Stomach smooth muscle (tissue), 2 donors: ENCODE data around the gene BCL2L11.

ENCODE experiments used
- H3K27ac ChIP-seq: one replicate; pipeline ENCODE4 v1.7.0; 2013; ENCODE audit warnings: mild to moderate bottlenecking, low read length, inconsistent platforms
- H3K27me3 ChIP-seq, 2 donors: one replicate each; pipeline ENCODE4 v1.7.0; 2013; ENCODE audit warnings: low read length in 2 of 2; ENCODE audit not compliant: insufficient read depth in 2 of 2, control insufficient read depth in 1 of 2
- H3K36me3 ChIP-seq, 2 donors: one replicate each; pipeline ENCODE4 v1.7.0; 2013; ENCODE audit warnings: low read length in 2 of 2; ENCODE audit not compliant: control insufficient read depth in 2 of 2, insufficient read depth in 2 of 2
- H3K4me1 ChIP-seq: one replicate; pipeline ENCODE4 v1.7.0; 2013; ENCODE audit warnings: low read length; ENCODE audit not compliant: control insufficient read depth, insufficient read depth
- H3K4me3 ChIP-seq, 2 donors: one replicate each; pipeline ENCODE4 v1.7.0; 2013; ENCODE audit warnings: low read length in 2 of 2
- H3K9ac ChIP-seq, 2 donors: one replicate each; pipeline ENCODE4 v1.7.0; 2013; ENCODE audit warnings: low read length in 2 of 2, mild to moderate bottlenecking in 1 of 2
- H3K9me3 ChIP-seq, 2 donors: one replicate each; pipeline ENCODE4 v1.7.0; 2013; ENCODE audit warnings: low read length in 2 of 2; ENCODE audit not compliant: control insufficient read depth in 2 of 2
- donor health status: healthy.
- donor health status: Pancreatic carcinoma.

Gene BCL2L11

DNA sequence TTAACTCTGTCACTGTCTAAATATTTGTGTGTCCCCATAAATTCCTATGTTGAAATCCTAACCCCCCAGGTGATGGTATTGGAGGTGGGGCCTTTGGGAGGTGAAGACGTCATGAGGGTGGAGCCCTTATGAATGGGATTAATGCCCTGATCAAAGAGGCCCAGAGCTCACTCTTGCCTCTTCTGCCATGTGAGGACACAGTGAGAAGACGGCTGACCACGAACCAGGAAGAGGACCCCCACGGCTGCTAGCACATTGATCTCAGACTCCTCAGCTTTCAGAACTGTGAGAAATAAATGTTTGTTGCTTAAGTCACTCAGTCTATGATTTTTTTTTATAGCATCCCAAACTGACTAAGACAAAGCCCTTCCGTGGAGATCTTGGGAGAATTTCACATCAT is 71.2 kb downstream of the BCL2L11 start:
- Histone ChIP-seq H3K9me3 (no peaks in the 10 kb centered on the region), H3K36me3 (no peaks in the 10 kb centered on the region), H3K4me3 (no peak overlapping the region), H3K27ac (no peak overlapping the region), H3K4me1 (no peaks in the 10 kb centered on the region), H3K27me3 (no peaks in the 10 kb centered on the region), H3K9ac (no peak overlapping the region)

DNA sequence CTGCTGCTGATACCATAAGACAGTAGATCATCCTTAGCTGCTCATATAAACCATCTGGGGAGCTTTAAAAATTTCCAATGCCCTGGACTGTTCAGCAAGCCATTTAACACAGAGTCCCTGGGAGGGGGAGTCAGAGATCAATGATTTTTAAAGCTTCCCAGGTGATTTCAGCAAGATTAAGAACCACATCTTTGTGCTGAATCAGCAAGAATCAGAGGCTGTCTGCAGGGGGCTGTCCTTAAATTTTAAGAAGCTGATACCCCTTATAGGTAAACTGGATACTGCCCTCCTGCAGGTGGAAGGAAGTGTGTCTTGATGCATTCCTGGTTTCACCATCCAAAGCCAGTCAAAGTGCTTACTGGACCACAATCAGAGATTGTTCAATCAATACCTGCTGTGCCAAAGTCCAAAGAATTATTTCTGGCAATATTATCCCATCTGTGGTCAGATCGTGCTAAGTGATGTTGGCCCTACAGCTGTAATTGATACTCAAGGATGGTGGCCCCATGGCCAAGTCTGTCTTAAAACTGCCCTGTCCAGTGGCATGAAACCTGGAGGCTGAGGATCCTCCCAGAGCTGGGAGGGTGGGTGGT is 72.2 kb downstream of the BCL2L11 start:
- no peak overlapping the region for H3K9ac ChIP-seq
- H3K9me3 ChIP-seq, result no peaks in the 10 kb centered on the region
- no peak overlapping the region for H3K4me3 ChIP-seq
- no peaks in the 10 kb centered on the region for H3K27me3 ChIP-seq
- no peaks in the 10 kb centered on the region for H3K4me1 ChIP-seq
- no peaks in the 10 kb centered on the region for H3K36me3 ChIP-seq
- H3K27ac ChIP-seq, result no peak overlapping the region

DNA sequence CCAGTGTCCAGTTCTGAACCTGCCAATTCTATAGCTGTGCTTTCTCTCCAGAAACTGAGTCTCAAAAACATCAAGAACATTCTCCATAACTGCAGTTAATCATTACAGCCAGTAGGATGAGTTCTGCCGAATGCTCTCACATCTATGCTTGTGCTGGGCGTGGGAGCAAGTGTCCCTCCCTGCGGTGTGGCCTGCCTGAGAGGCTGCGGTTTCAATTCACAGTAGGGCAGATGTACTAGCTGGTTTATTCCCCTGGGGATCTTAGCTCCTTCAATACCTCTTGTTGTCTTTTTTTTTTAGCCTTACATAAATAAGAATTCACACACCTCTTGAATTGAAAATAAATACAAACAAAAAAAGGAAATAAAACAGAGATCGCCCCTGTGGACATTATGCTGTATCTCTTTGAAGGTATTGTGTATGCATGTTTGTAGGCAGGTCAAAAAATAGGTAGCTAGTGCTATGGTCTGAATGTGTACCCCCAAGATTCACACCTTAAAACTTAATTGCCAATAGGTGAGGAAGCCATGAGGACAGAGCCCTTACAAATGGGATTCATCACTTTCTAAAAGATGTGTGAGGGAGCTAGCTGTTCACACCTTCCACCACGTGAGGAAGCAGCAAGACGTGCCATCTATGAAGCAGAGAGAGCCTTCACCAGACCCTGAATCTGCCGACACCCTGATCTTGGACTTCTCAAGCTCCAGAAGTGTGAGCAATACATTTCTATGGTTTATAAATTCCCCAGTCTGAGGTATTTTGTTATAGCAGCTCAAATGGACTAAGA is 74.3 kb downstream of the BCL2L11 start:
- Histone ChIP-seq H3K9me3 (no peaks in the 10 kb centered on the region), H3K4me1 (no peaks in the 10 kb centered on the region), H3K9ac (no peak overlapping the region), H3K4me3 (no peak overlapping the region), H3K27ac (no peak overlapping the region), H3K36me3 (no peaks in the 10 kb centered on the region), H3K27me3 (no peaks in the 10 kb centered on the region)

DNA sequence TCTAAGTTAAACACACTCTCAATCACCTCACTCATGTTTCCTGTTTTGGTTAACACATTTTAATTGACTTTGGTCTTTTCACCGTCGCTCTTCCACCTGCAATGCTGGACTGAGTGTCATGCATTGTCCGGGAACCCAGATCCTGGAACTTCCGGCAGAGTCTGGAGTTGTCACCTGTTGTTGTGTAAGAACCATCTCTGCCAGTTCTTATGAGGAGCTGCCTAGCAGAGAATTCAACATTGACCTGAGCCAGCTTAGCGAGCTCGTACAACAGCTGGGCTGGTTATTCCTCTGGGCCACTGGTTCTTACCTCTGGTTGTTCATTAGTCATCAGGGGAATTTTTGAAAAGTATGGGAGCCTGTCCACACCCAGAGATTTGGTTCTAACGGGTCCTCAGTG is 75.7 kb downstream of the BCL2L11 start:
- Histone ChIP-seq H3K9ac (no peak overlapping the region), H3K27ac (no peak overlapping the region), H3K36me3 (no peaks in the 10 kb centered on the region), H3K4me3 (no peak overlapping the region), H3K4me1 (no peaks in the 10 kb centered on the region), H3K9me3 (no peaks in the 10 kb centered on the region), H3K27me3 (no peaks in the 10 kb centered on the region)

DNA sequence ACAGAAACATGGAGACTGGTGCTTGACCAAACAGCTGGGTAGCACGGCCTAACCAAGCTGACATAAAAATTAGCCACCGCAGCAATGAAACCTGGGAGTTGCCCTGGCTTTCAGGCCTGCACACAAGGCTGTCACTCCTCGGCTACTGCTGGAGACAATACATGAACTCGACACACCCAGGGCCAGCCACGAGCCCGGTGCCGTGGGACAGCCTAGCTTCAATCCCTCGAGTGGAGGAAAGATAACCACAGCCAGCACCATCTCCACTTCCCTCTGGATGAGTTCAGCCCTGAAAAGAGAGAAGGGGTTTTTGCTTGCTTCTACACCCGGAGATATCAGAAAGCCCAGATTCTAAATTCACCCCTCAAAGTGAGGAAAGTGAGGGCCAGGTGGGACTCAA is 78.0 kb downstream of the BCL2L11 start:
- H3K27ac ChIP-seq, result no peak overlapping the region
- H3K9ac ChIP-seq, result no peak overlapping the region
- H3K36me3 ChIP-seq, result no peaks in the 10 kb centered on the region
- H3K27me3 ChIP-seq, result no peaks in the 10 kb centered on the region
- H3K4me3 ChIP-seq, result no peak overlapping the region
- no peaks in the 10 kb centered on the region for H3K9me3 ChIP-seq
- no peaks in the 10 kb centered on the region for H3K4me1 ChIP-seq

DNA sequence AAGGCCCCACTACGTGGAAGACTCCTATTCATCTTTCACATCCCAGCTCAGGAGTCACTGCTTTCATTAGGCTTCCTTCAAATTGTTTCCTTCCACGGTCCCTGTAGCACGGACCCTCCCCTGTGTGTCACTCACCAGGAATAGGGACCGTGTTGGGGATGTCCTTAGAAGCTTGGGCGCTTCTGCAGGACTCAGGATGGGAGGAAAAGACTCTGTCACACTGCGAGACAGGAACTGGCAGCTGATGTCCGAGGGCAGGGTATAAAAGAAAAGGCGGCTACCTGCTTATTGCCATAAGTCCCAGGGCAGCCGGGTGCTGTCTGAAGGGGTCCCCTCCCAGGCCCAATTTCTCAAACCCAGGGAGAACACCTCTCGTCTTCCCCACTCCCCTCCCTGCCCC is 79.1 kb downstream of the BCL2L11 start:
- no peak overlapping the region for H3K27ac ChIP-seq

DNA sequence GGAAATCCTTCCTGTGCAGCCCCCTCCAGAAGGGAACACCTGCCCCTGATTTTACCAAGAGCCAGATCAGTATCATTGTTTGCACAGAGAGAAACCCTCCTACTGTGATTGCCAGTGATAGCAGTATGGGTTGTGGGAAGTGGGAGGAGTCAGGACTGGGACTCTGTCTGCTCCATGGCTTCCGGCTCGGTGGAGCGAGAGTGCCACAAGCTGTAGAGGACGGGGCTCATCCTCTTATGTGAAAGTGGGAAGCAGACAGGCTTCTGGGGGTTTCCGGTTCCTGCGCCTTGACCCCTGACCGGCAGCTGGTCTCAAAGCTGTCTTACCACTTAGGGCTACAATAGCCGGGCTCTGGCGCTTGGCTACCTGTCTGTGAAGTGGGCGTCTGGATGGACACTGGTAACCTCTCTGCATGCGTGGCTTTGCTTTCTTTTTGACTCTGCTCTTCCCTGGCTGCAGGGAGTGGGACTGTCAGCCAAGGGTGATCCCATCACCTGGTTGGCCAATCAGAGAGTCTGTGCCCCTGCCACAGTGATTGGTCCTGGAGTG is 79.7 kb downstream of the BCL2L11 start:
- Histone ChIP-seq H3K36me3 (no peaks in the 10 kb centered on the region), H3K9me3 (no peaks in the 10 kb centered on the region), H3K9ac (no peak overlapping the region), H3K27ac (no peak overlapping the region), H3K27me3 (no peaks in the 10 kb centered on the region), H3K4me1 (no peaks in the 10 kb centered on the region), H3K4me3 (no peak overlapping the region)

More for the DNA sequence above, 79.1 kb downstream of the BCL2L11 start:
- H3K9me3 ChIP-seq, result no peaks in the 10 kb centered on the region
- no peaks in the 10 kb centered on the region for H3K36me3 ChIP-seq
- H3K4me3 ChIP-seq, result no peak overlapping the region
- no peaks in the 10 kb centered on the region for H3K27me3 ChIP-seq
- no peaks in the 10 kb centered on the region for H3K4me1 ChIP-seq
- H3K9ac ChIP-seq, result no peak overlapping the region

DNA sequence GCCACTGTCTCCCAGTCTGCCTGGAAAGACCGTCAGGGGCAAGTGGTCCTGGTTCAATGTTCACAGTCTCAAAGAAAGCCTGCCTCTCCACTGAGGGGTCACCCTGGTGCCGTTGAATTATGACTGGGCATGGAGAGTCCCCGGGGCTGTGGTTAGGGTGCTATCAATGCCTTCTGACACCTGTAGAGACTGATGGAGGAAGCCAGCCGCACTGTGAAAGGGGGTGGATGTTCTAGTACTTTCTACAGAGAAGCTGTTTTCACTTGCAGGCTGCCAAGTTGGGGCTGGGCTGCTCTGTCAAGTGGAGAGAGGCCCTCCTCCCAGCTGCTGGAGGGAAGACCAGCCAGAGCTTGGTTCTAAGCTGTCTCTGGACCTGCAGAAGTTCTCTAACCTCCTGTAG is 80.5 kb downstream of the BCL2L11 start:
- no peaks in the 10 kb centered on the region for H3K4me1 ChIP-seq
- no peaks in the 10 kb centered on the region for H3K27me3 ChIP-seq
- H3K27ac ChIP-seq, result no peak overlapping the region
- H3K9ac ChIP-seq, result no peak overlapping the region
- no peaks in the 10 kb centered on the region for H3K36me3 ChIP-seq
- H3K4me3 ChIP-seq, result no peak overlapping the region
- H3K9me3 ChIP-seq, result no peaks in the 10 kb centered on the region

DNA sequence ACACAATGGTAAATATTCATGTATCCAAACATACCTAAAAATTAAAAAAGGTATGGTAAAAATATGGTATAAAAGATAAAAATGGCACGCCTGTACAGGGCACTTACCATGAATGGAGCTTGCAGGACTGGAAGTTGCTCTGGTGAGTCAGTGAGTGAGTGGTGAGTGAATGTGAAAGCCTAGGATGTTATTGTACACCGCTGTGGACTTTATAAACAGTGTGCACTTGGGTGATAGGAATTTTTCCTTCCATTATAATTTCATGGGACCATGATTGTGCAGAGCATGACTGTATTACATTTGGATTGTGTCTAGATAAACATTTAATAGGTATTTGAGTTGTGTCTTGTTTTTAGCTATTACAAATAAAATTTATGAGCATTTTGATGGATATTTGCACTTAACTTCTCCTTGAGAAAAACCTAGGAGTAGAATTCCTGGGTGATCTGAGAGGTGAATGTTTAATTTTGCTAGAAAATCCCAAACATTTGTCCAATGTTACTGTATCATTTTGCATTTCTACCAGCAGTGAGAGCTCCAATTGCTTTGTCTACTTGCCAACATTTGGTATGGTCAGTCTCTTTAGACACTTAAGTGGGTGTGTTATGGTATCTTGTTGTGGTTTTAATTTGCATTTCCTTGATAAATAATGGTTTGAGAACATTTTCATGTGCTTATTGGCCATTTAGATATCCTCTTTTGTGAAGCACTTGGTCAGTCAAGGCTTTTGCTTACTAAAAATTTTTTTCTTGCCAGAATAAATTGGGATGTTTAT is 81.7 kb downstream of the BCL2L11 start:
- Histone ChIP-seq H3K4me1 (no peaks in the 10 kb centered on the region), H3K9ac (no peak overlapping the region), H3K36me3 (no peaks in the 10 kb centered on the region), H3K9me3 (no peaks in the 10 kb centered on the region), H3K27me3 (no peaks in the 10 kb centered on the region), H3K27ac (no peak overlapping the region), H3K4me3 (no peak overlapping the region)

DNA sequence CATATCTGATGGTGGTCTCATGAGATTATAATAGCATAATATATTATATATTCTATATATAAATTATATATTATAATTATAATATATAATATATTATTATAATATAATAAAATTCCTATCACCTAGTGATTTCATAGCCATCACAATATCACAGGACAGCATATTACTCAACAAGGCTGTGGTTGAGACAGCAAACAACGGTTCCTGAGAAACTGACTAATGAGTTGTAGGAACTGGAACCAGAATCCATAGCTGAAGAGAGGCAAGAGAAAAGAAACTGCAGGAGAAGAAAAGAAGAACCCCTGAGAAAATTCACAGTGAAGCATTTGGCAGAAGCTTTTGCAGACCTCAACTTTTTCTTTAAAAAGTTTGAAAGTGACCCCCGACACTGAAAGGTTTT is 84.0 kb downstream of the BCL2L11 start:
- Histone ChIP-seq H3K27me3 (no peaks in the 10 kb centered on the region), H3K9me3 (no peaks in the 10 kb centered on the region), H3K9ac (no peak overlapping the region), H3K4me1 (no peaks in the 10 kb centered on the region), H3K4me3 (no peak overlapping the region), H3K36me3 (no peaks in the 10 kb centered on the region), H3K27ac (no peak overlapping the region)
